ENCODE data around the gene AQP5.

- no peak for TF ChIP-seq CTCF (IDR thresholded peaks at IDR 0.05; ENCODE audit: insufficient read depth, low read length)
- TF ChIP-seq REST (IDR thresholded peaks at IDR 0.05; ENCODE audit: insufficient replicate concordance, low read depth): no peak
- TF ChIP-seq POLR2AphosphoS5 (IDR thresholded peaks at IDR 0.05; ENCODE audit: low read depth): no peak
Observed at GRCh38 chr12:50005175-50005574, 43.5 kb downstream of the AQP5 start.

Measured in HL-60 (cell line).